ENCODE measurements around the gene SMAD6.

SMAD6 gene

GRCh38 chr15:66778314-66778665 is 76.3 kb downstream of the SMAD6 start:
- no peak for DNase-seq

GRCh38 chr15:66778716-66779115 is 76.7 kb downstream of the SMAD6 start:
- DNase-seq: no peak

- no peak for DNase-seq
These were observed 77.4 kb downstream of the SMAD6 start for GRCh38 chr15:66779331-66780009.

GRCh38 chr15:66780172-66780972 is 78.3 kb downstream of the SMAD6 start:
- DNase-seq: no peak

- DNase-seq: no peak
These were observed 79.1 kb downstream of the SMAD6 start for GRCh38 chr15:66780973-66781718.

- DNase-seq: no peak
These were observed 80.7 kb downstream of the SMAD6 start for GRCh38 chr15:66782785-66783184.

- no peak for DNase-seq
These were observed 81.3 kb downstream of the SMAD6 start for GRCh38 chr15:66783314-66783713.

- no peak for DNase-seq
These were observed 81.7 kb downstream of the SMAD6 start for GRCh38 chr15:66783725-66784124.

GRCh38 chr15:66784174-66784573 is 82.1 kb downstream of the SMAD6 start:
- no peak for DNase-seq

GRCh38 chr15:66785637-66786036 is 83.6 kb downstream of the SMAD6 start:
- no peak for DNase-seq

GRCh38 chr15:66786222-66786621 is 84.2 kb downstream of the SMAD6 start:
- no peak for DNase-seq

- no peak for DNase-seq
These were observed 84.9 kb downstream of the SMAD6 start for GRCh38 chr15:66786708-66787488.

GRCh38 chr15:66787489-66787871 is 85.4 kb downstream of the SMAD6 start:
- no peak for DNase-seq

GRCh38 chr15:66788024-66788423 is 86.0 kb downstream of the SMAD6 start:
- DNase-seq: no peak

- DNase-seq: no peak
These were observed 87.3 kb downstream of the SMAD6 start for GRCh38 chr15:66789029-66790025.

GRCh38 chr15:66795851-66796250 is 93.8 kb downstream of the SMAD6 start:
- no peak for DNase-seq

- DNase-seq: no peak
These were observed 94.3 kb downstream of the SMAD6 start for GRCh38 chr15:66796343-66796742.

- DNase-seq: no peak
These were observed 95.9 kb downstream of the SMAD6 start for GRCh38 chr15:66797921-66798320.

- DNase-seq: no peak
These were observed 96.5 kb downstream of the SMAD6 start for GRCh38 chr15:66798426-66799061.

GRCh38 chr15:66799242-66799641 is 97.2 kb downstream of the SMAD6 start:
- no peak for DNase-seq

- DNase-seq: no peak
These were observed 98.7 kb downstream of the SMAD6 start for GRCh38 chr15:66800584-66801235.

All from stimulated activated CD4-positive, alpha-beta T cell treated with anti-CD3 and anti-CD28 coated beads, Interleukin-12 subunit alpha, Interleukin-12 subunit beta, amount 100 ng/mL, for 4 hours (primary cell).